GM12878 (cell line): ENCODE data around the gene MICB.
"Not testable (repeated sequence)": the region's sequence is repeated elsewhere in the genome, so short reads cannot be mapped to it uniquely, and the experiment has no call there.

Experiments
- CEBPB ChIP-seq, 2 experiments: fragments of 150-350 bp in 1 of 2; IDR thresholded peaks; 2 replicates each; pipeline ENCODE4 v1.6.1; 2012 to 2014; ENCODE audit warnings: low read depth in 2 of 2, low read length in 2 of 2, borderline replicate concordance in 1 of 2, inconsistent platforms in 1 of 2
- CHD1 ChIP-seq: IDR thresholded peaks from 2 replicates; pipeline ENCODE4 v1.6.1; 2012; ENCODE audit warnings: low read depth, low read length, improper control_type of control experiment
- E2F8 ChIP-seq: fragments of 450-650 bp; IDR thresholded peaks from 2 replicates; pipeline ENCODE4 v1.6.1; 2018; ENCODE audit warnings: mild to moderate bottlenecking, low read depth, moderate library complexity; ENCODE audit not compliant: partially characterized antibody
- NRF1 ChIP-seq: conservative IDR thresholded peaks from 2 replicates; pipeline ENCODE4 v1.6.1; 2011; ENCODE audit warnings: mild to moderate bottlenecking, low read depth, low read length, improper control_type of control experiment
- SIN3A ChIP-seq: IDR thresholded peaks from 2 replicates; pipeline ENCODE4 v1.6.1; 2012; ENCODE audit warnings: low read depth, low read length, improper control_type of control experiment
- TCF12 ChIP-seq: IDR thresholded peaks from 2 replicates; pipeline ENCODE4 v1.6.1; 2011; ENCODE audit warnings: low read depth, mild to moderate bottlenecking, low read length
- USF2 ChIP-seq: IDR thresholded peaks from 2 replicates; pipeline ENCODE4 v1.6.1; 2011; ENCODE audit warnings: low read depth, low read length, improper control_type of control experiment, borderline replicate concordance

- TF ChIP-seq SIN3A; E2F8; TCF12; NRF1; USF2; CEBPB (IDR thresholded peaks at IDR 0.05; ENCODE audit: borderline replicate concordance in 1 of 2, low read depth in 2 of 2, low read length in 2 of 2); CHD1: not testable (repeated sequence)
These were observed 10.3 kb upstream of the MICB start for GRCh38 chr6:31487674-31488073.
